ENCODE measurements around the gene EML4.

DNA sequence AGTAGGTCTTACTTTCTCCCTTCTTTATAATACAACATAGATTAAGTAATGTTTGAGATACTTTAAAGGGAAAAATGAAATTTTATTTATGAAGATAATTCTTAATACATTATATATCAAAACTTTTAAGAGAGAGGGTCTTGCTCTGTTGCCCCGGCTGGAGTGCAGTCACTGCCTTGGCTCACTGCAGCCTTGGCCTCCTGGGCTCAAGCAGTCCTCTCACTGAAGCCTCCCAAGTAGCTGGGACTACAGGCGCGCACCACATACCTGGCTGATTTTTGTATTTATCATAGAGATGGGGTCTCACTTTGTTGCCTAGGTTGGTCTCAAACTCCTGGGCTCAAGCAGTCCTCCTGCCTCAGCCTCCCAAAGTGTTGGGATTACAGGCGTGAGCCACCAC lies 97.1 kb downstream of the EML4 start:
- TF ChIP-seq EZH2 (IDR thresholded peaks at IDR 0.05; ENCODE audit: borderline replicate concordance, low read depth, low read length, severe bottlenecking), result no peak
- TF ChIP-seq, protein P1, sequence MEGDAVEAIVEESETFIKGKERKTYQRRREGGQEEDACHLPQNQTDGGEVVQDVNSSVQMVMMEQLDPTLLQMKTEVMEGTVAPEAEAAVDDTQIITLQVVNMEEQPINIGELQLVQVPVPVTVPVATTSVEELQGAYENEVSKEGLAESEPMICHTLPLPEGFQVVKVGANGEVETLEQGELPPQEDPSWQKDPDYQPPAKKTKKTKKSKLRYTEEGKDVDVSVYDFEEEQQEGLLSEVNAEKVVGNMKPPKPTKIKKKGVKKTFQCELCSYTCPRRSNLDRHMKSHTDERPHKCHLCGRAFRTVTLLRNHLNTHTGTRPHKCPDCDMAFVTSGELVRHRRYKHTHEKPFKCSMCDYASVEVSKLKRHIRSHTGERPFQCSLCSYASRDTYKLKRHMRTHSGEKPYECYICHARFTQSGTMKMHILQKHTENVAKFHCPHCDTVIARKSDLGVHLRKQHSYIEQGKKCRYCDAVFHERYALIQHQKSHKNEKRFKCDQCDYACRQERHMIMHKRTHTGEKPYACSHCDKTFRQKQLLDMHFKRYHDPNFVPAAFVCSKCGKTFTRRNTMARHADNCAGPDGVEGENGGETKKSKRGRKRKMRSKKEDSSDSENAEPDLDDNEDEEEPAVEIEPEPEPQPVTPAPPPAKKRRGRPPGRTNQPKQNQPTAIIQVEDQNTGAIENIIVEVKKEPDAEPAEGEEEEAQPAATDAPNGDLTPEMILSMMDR (IDR thresholded peaks at IDR 0.05; ENCODE audit: borderline replicate concordance, extremely low read depth, low read length, poor library complexity, severe bottlenecking), result no peak
